ENCODE results near the gene MRPL23.
A peak's percentile ranks its signal among the peaks of the same experiment; 100 is the strongest.

MRPL23 gene

DNA sequence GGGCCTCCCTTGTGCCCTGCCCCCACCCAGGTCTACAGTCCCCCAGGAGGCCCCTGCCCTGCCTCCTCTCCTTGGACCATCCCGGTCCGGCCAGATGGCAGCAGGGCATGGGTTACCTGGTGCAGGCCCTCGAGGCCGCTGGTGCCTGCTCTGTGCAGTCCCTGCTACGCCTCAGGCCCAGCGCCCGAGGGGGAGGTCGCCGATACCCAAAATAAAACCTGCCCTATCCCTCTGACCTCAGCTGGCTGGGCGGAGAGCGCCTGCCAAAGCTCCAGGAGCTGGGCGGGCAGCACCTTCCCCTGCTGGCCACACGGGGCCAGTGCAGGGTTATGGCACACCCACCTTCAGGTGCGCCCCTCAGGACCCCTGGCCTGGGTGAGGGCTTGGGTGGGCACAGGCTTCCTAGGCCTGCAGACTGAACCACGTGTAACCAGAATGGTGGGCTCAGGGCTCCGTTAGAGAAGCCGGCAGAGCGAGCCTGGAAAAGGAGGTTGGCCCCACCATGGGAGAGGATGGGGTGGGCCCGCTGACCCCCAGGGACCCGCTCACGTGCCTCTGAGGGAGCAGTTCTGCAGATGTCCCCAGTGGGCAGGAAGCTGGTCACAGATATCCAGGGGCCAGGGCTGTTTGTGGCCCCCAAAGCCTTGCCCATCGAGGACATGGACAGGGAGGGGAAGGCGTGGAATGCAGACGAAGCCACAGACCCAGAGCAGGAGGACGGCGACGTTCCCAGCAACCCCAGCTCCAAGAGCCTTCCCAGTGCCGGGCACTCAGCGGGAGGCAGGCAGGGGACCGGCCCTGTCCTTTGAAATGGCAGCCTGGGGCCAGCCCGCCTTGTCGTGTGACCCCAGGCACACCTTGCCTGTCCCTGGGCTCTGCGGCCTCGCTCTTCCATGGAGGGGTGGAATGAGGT, 29.4 kb upstream of the MRPL23 start:
- no peak overlapping the region for H3K4me3 ChIP-seq (ENCODE audit: low read length)
- H3K36me3 ChIP-seq (ENCODE audit: control insufficient read depth, low read length): no peaks in the 10 kb centered on the region
- H4K20me1 ChIP-seq (ENCODE audit: control insufficient read depth, insufficient read depth, low read depth, low read length): no peaks in the 10 kb centered on the region
- H3K79me2 ChIP-seq (ENCODE audit: control insufficient read depth, low read length): no peaks in the 10 kb centered on the region
- no peaks in the 10 kb centered on the region for H3K27me3 ChIP-seq (ENCODE audit: control insufficient read depth, low read length)
- TF ChIP-seq, protein P1, sequence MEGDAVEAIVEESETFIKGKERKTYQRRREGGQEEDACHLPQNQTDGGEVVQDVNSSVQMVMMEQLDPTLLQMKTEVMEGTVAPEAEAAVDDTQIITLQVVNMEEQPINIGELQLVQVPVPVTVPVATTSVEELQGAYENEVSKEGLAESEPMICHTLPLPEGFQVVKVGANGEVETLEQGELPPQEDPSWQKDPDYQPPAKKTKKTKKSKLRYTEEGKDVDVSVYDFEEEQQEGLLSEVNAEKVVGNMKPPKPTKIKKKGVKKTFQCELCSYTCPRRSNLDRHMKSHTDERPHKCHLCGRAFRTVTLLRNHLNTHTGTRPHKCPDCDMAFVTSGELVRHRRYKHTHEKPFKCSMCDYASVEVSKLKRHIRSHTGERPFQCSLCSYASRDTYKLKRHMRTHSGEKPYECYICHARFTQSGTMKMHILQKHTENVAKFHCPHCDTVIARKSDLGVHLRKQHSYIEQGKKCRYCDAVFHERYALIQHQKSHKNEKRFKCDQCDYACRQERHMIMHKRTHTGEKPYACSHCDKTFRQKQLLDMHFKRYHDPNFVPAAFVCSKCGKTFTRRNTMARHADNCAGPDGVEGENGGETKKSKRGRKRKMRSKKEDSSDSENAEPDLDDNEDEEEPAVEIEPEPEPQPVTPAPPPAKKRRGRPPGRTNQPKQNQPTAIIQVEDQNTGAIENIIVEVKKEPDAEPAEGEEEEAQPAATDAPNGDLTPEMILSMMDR (IDR thresholded peaks at IDR 0.05; ENCODE audit: low read depth, low read length, poor library complexity, severe bottlenecking): peak; percentile 38
- TF ChIP-seq EZH2phosphoT487 (IDR thresholded peaks at IDR 0.05; ENCODE audit: borderline replicate concordance, low read length): no peak
- H3K27ac ChIP-seq (ENCODE audit: low read depth, low read length): no peak overlapping the region
- H3K4me2 ChIP-seq (ENCODE audit: low read length): no peak overlapping the region
- H3K9me3 ChIP-seq (ENCODE audit: control insufficient read depth, insufficient read depth, low read length): no peaks in the 10 kb centered on the region
- no peaks in the 10 kb centered on the region for H3K4me1 ChIP-seq (ENCODE audit: control insufficient read depth, low read length)
- H3K9me2 ChIP-seq (replicated peaks; ENCODE audit: control insufficient read depth, low read length): no peaks in the 10 kb centered on the region
- H3F3A ChIP-seq (ENCODE audit: control insufficient read depth, insufficient read depth): no peaks in the 10 kb centered on the region

DNA sequence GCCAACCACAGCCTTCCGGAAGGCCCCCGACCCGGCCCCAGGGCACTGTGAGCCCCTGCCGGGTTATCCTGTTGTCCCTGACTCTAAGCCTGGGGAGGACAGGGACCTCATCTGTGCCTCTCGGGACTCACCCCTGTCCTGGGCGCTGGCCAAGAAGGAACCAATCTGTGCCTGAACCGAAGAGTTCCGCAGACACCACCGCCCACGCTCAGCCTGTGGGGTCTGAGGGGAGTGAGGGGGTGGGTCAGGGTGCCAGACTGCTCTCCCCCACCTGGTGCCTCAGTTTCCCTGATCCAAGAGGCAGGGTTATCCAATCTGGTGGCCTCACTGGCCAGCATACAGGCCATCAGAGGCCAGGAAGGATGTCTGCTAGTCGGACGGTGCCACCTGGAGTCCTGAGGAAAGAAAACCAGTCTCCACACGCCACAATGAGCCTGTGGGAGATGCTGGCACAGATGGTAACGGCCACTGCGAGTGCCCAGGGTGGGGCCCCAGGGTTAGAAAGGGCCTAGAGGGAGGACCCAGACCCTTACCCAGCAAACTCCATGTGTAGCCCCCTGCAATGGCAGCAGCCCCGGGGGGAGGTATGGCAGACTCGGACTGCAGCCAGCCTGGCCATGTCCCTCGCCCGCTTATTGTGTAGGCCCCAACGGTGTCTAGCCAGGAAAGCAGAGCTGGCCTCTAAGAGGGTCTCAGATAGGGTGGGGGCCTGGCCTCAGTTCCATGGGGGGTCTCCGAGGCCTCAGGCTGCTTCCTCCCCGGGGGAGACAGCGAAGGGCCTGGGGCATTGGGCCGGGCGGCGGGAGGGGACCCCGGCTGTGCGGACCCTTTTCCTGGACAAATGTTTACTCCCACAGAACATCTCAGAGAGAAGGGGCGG, 28.5 kb upstream of the MRPL23 start:
- H3K27me3 ChIP-seq (ENCODE audit: control insufficient read depth, low read length): no peaks in the 10 kb centered on the region
- no peaks in the 10 kb centered on the region for H3K9me3 ChIP-seq (ENCODE audit: control insufficient read depth, insufficient read depth, low read length)
- no peaks in the 10 kb centered on the region for H4K20me1 ChIP-seq (ENCODE audit: control insufficient read depth, insufficient read depth, low read depth, low read length)
- H3K79me2 ChIP-seq (ENCODE audit: control insufficient read depth, low read length): no peaks in the 10 kb centered on the region
- no peaks in the 10 kb centered on the region for H3K36me3 ChIP-seq (ENCODE audit: control insufficient read depth, low read length)
- no peak overlapping the region for H3K4me2 ChIP-seq (ENCODE audit: low read length)
- H3K9me2 ChIP-seq (replicated peaks; ENCODE audit: control insufficient read depth, low read length): no peaks in the 10 kb centered on the region
- H3K4me1 ChIP-seq (ENCODE audit: control insufficient read depth, low read length): no peaks in the 10 kb centered on the region
- H3K4me3 ChIP-seq (ENCODE audit: low read length): no peak overlapping the region
- no peaks in the 10 kb centered on the region for H3F3A ChIP-seq (ENCODE audit: control insufficient read depth, insufficient read depth)
- H3K27ac ChIP-seq (ENCODE audit: low read depth, low read length): no peak overlapping the region
- TF ChIP-seq EZH2phosphoT487 (IDR thresholded peaks at IDR 0.05; ENCODE audit: borderline replicate concordance, low read length): no peak
- TF ChIP-seq, protein P1 (IDR thresholded peaks at IDR 0.05; ENCODE audit: low read depth, low read length, poor library complexity, severe bottlenecking): no peak

DNA sequence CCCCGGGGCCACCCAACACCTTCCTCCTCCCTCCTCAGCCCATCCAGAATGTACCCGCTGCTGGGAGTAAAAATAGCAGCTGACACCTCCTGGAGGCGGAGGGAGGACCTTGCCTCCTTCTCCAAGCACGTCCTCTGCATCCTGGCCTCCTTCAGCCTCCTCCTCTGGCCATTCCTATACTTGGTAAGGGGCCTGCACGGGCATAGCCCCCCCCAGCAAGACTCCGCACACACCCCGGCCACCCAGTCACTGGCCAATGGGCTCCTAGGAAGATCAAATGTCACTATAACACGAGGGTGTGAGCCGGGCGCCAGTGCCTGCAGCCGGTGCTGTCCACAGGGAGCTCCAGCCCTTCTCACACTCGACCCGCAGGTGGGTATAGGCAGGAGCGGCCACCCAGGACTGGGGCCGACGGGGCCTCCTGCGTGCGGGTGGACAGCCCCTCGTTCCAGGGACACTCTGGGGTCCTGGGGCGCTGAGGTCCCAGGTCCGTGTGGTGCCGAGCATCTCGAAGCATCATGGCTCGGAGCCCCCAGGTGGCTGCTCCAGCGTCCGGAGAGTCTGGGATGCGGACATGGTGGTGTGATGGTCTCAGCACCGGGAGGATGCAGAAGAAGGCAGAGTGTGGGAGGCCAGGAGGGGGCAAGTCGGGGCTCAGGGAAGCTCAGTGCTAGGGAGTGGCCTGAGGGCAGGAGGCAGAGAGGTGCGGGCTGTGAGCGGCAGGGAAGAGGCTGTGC, 27.6 kb upstream of the MRPL23 start, which contains the start of gene TNNT3:
TSS of gene TNNT3 (plus strand) at position 313 of the 737 bp plus-strand sequence. CDS start 3,172 bp downstream, outside the sequence.
- Histone ChIP-seq H3K9me3 (ENCODE audit: control insufficient read depth, insufficient read depth, low read length) (no peaks in the 10 kb centered on the region), H3K4me3 (ENCODE audit: low read length) (no peak within 1 kb of the TSS), H3F3A (ENCODE audit: control insufficient read depth, insufficient read depth) (no peaks in the 10 kb centered on the region), H3K27ac (ENCODE audit: low read depth, low read length) (no peak within 1 kb of the TSS), H3K79me2 (ENCODE audit: control insufficient read depth, low read length) (no peaks in the 10 kb centered on the region), H3K4me2 (ENCODE audit: low read length) (no peak within 1 kb of the TSS), H4K20me1 (ENCODE audit: control insufficient read depth, insufficient read depth, low read depth, low read length) (no peaks in the 10 kb centered on the region), H3K9me2 (replicated peaks; ENCODE audit: control insufficient read depth, low read length) (no peaks in the 10 kb centered on the region), H3K27me3 (ENCODE audit: control insufficient read depth, low read length) (no peaks in the 10 kb centered on the region), H3K4me1 (ENCODE audit: control insufficient read depth, low read length) (no peaks in the 10 kb centered on the region), H3K36me3 (ENCODE audit: control insufficient read depth, low read length) (no peaks in the 10 kb centered on the region)
- no peak for TF ChIP-seq EZH2phosphoT487 (IDR thresholded peaks at IDR 0.05; ENCODE audit: borderline replicate concordance, low read length)
- TF ChIP-seq, protein P1 (IDR thresholded peaks at IDR 0.05; ENCODE audit: low read depth, low read length, poor library complexity, severe bottlenecking): no peak

Measured in DOHH2 (cell line).